Measurements from ENCODE around the gene PDCD4.
"Not testable (repeated sequence)": the region's sequence is repeated elsewhere in the genome, so short reads cannot be mapped to it uniquely, and the experiment has no call there.

PDCD4 gene

DNA sequence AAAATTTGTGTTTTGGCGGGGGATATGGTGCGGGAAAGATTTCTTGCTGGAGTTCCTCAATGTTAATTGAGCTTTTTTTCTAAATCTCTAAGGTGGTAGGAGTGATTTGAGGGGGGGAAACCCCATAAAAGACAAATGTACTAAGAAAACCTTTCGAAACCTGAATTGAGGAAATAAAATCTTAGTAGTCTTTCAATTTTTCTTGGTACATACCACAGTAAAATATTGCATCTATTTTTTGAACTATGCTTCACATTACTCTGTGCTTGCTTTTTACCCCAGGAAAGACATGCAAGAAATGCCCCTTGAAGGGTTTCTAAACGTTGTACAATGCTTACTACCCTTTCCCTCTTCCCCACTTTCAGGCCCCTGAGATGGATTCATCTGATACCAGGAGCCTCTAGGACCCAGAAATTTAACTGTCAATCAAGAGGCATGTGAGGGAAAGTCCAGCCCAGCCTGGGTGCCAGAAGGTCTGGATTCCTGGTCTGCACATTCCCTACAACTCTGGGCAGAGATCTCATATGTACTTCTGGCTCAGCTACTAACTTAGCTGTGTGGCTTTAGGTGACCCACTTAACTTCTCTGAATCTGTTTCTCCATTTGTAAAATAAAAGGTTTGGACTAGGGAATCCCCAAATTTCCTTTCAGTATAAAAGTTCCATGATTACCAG, 5.8 kb upstream of the PDCD4 start:
- Histone ChIP-seq H3K27me3 (ENCODE audit: control insufficient read depth, low read length) (no peaks in the 10 kb centered on the region), H3F3A (ENCODE audit: control insufficient read depth, insufficient read depth) (peaks cover 30% of the 10 kb centered on the region), H3K27ac (ENCODE audit: low read depth, low read length) (peak overlapping the region; percentile 93), H3K4me2 (ENCODE audit: low read length) (peak overlapping the region; percentile 74), H3K9me2 (replicated peaks; ENCODE audit: control insufficient read depth, low read length) (no peaks in the 10 kb centered on the region), H3K36me3 (ENCODE audit: control insufficient read depth, low read length) (no peaks in the 10 kb centered on the region; the same call in 1 of the 2 replicates), H3K4me3 (ENCODE audit: low read length) (peak overlapping the region; percentile 52), H3K79me2 (ENCODE audit: control insufficient read depth, low read length) (peaks cover 4% of the 10 kb centered on the region), H3K4me1 (ENCODE audit: control insufficient read depth, low read length) (peaks cover 99% of the 10 kb centered on the region), H4K20me1 (ENCODE audit: control insufficient read depth, insufficient read depth, low read depth, low read length) (no peaks in the 10 kb centered on the region), H3K9me3 (ENCODE audit: control insufficient read depth, insufficient read depth, low read length) (no peaks in the 10 kb centered on the region)
- TF ChIP-seq EZH2phosphoT487 (IDR thresholded peaks at IDR 0.05; ENCODE audit: borderline replicate concordance, low read length) (no peak), CTCF (IDR thresholded peaks at IDR 0.05; ENCODE audit: low read depth, low read length, poor library complexity, severe bottlenecking) (no peak)

DNA sequence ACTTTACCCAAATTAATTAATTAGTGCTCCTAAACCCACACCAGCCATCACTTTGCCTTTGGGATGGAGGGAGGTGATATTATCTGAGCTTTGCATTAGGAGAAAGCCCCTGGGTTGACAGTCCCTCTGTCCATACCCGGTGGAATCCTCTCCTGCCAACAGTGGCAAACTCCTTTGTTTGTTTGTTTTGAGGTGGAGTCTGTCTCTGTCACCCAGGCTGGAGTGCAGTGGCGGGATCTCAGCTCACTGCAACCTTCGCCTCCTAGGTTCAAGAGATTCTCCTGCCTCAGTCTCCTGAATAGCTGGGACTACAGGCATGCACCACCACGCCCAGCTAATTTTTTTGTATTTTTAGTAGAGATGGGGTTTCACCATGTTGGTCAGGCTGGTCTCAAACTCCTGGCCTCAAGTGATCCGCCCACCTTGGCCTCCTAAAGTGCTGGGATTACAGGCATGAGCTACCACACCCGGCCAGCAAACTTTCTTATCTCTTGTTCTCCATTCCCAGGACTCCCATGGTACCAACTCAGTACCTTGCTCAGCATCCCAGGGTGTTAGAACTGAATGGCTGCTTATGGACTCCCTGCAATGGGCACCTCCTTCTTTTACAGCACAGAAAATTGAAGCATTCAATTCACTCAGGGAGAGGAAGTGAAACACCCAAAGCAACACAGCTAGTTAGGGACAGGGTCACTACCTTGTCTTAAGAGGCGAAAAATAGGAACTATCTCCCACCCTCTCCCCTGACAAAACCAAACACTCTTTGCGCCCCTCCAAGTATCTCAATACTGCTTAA, 4.5 kb upstream of the PDCD4 start:
- not testable (repeated sequence) for H3K9me2 ChIP-seq (replicated peaks; ENCODE audit: control insufficient read depth, low read length); H4K20me1 ChIP-seq (ENCODE audit: control insufficient read depth, insufficient read depth, low read depth, low read length); H3K9me3 ChIP-seq (ENCODE audit: control insufficient read depth, insufficient read depth, low read length); H3K36me3 ChIP-seq (ENCODE audit: control insufficient read depth, low read length); H3K27me3 ChIP-seq (ENCODE audit: control insufficient read depth, low read length)
- H3K4me3 ChIP-seq (ENCODE audit: low read length): peak overlapping the region; percentile 53
- H3K27ac ChIP-seq (ENCODE audit: low read depth, low read length): peak overlapping the region; percentile 93
- H3K4me1 ChIP-seq (ENCODE audit: control insufficient read depth, low read length): peaks cover 93% of the 10 kb centered on the region
- H3F3A ChIP-seq (ENCODE audit: control insufficient read depth, insufficient read depth): peaks cover 27% of the 10 kb centered on the region
- H3K79me2 ChIP-seq (ENCODE audit: control insufficient read depth, low read length): peaks cover 14% of the 10 kb centered on the region
- peak overlapping the region; percentile 74 for H3K4me2 ChIP-seq (ENCODE audit: low read length)

- peaks cover 27% of the 10 kb centered on the region for H3F3A ChIP-seq (ENCODE audit: control insufficient read depth, insufficient read depth)
- H3K9me3 ChIP-seq (ENCODE audit: control insufficient read depth, insufficient read depth, low read length): no peaks in the 10 kb centered on the region
- peaks cover 86% of the 10 kb centered on the region for H3K4me1 ChIP-seq (ENCODE audit: control insufficient read depth, low read length)
- H3K79me2 ChIP-seq (ENCODE audit: control insufficient read depth, low read length): peaks cover 21% of the 10 kb centered on the region
- peak overlapping the region; percentile 74 for H3K4me2 ChIP-seq (ENCODE audit: low read length)
- peaks cover 2% of the 10 kb centered on the region; the same call in 1 of the 2 replicates for H3K36me3 ChIP-seq (ENCODE audit: control insufficient read depth, low read length)
- no peaks in the 10 kb centered on the region for H3K27me3 ChIP-seq (ENCODE audit: control insufficient read depth, low read length)
- no peaks in the 10 kb centered on the region for H4K20me1 ChIP-seq (ENCODE audit: control insufficient read depth, insufficient read depth, low read depth, low read length)
- TF ChIP-seq CTCF (IDR thresholded peaks at IDR 0.05; ENCODE audit: low read depth, low read length, poor library complexity, severe bottlenecking): no peak
- no peak for TF ChIP-seq EZH2phosphoT487 (IDR thresholded peaks at IDR 0.05; ENCODE audit: borderline replicate concordance, low read length)
- peak overlapping the region; percentile 53 for H3K4me3 ChIP-seq (ENCODE audit: low read length)
- H3K9me2 ChIP-seq (replicated peaks; ENCODE audit: control insufficient read depth, low read length): no peaks in the 10 kb centered on the region
- H3K27ac ChIP-seq (ENCODE audit: low read depth, low read length): peak overlapping the region; percentile 93
Observed at GRCh38 chr10:110867807-110868465, 3.8 kb upstream of the PDCD4 start.

All from DOHH2 (cell line).